Neural progenitor cell (in vitro differentiated cells): Measurements from ENCODE around the gene BRAT1.

Source experiments
- CTCF ChIP-seq: fragments of 200-600 bp; sonication (generic); IDR thresholded peaks from 2 replicates; pipeline ENCODE4 v1.5.1; 2017; ENCODE audit warnings: antibody characterized with exemption, mild to moderate bottlenecking
- EZH2 ChIP-seq: fragments of 200-600 bp; sonication (generic); IDR thresholded peaks from 2 replicates; pipeline ENCODE4 v1.6.1; 2017; ENCODE audit warnings: antibody characterized with exemption, mild to moderate bottlenecking, moderate library complexity
- EZH2phosphoT487 ChIP-seq: fragments of 200-600 bp; sonication (generic); IDR thresholded peaks from 2 replicates; pipeline ENCODE4 v1.6.1; 2017; ENCODE audit warnings: antibody characterized with exemption

DNA sequence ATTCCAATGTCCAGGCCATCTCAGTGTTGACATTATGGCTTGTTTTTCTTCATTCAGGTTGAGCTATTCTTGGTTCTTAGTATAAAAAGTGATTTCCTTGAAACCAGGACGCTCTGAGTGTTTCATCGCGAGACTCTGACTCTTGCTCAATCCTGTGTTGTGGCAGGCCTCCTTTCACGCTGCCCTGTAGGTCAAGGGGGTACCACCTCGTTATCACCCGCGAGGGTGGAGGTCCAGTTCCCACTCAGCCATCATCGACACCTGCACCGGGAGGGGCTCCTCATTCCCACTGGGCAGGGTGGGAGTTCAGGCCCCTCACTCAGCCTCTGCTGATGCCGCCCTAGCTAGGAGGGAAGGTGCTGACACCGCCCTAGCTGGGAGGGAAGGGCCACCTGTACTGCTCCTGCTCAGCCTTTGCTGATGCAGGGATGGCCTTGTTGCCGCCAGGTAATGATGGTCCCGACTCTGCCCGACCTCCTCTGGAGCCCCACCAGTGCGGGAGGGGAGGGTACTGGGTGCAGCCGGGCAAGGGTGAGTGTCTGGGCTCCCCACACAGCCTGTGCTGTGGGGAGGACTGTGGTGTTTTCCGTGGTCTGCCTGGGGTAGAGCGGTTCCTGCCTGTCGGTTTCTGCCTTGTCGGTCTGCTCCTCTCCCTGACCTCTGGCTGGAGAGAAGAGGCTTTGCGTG lies 19.9 kb upstream of the BRAT1 start:
- no peak for TF ChIP-seq CTCF
- no peak for TF ChIP-seq EZH2phosphoT487
- no peak for TF ChIP-seq EZH2
